GM19455 (cell line): ENCODE data around the gene KRT76.
"Not testable (repeated sequence)": the region's sequence is repeated elsewhere in the genome, so short reads cannot be mapped to it uniquely, and the experiment has no call there.

ENCODE experiments used
- ATAC-seq: cut with Tn5 transposase; IDR thresholded peaks from one replicate; pipeline ENCODE4 v1.9.1; 2021; ENCODE audit not compliant: unreplicated experiment

KRT76 gene

GRCh38 chr12:52797529-52797894 lies 20.4 kb upstream of the KRT76 start:
- ATAC-seq, result no peak

- no peak for ATAC-seq
Observed at GRCh38 chr12:52796839-52797528, 19.8 kb upstream of the KRT76 start.

DNA sequence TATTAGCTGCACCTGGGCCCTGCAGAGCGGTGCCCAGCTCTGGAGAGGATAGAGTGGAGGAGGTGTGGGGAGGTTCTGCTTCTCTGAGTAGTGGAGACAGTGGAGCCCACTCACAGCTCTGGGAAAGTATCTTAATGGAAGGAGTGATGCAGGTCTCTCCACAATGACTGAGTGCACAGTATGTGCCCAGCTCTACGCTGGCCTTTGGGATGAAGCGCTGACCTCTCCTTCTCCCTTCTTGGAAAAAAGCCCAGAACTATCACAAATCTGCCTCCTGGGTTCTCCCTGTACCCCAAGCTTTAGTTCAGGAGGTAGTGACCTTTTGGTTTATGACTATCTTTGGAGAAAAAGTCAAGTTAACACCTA lies 19.3 kb upstream of the KRT76 start:
- no peak for ATAC-seq

GRCh38 chr12:52795694-52796428 lies 18.7 kb upstream of the KRT76 start, which contains the start of gene KRT3:
TSS of gene KRT3 (minus strand) at chr12:52796117. CDS start at chr12:52796042, 75 bp downstream.
- no peak for ATAC-seq

DNA sequence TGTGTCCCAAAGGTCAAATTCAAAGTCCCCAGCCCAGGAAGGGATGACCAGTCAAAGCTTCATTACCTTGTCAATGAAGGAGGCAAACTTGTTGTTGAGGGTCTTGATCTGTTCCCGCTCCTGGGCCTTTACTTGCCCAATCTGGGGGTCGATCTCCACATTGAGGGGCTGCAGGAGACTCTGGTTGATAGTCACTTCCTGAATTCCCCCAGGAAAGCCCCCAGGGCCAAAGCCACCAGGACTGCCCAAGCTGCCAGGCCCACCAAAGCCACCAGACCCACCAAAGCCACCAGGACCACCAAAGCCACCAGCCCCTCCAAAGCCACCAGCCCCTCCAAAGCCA lies 18.2 kb upstream of the KRT76 start:
- ATAC-seq, result not testable (repeated sequence)

- ATAC-seq, result no peak
Observed at GRCh38 chr12:52794479-52795331, 17.6 kb upstream of the KRT76 start.

- no peak for ATAC-seq
Observed at GRCh38 chr12:52792185-52793029, 15.3 kb upstream of the KRT76 start.

GRCh38 chr12:52791271-52792184 lies 14.4 kb upstream of the KRT76 start:
- no peak for ATAC-seq

DNA sequence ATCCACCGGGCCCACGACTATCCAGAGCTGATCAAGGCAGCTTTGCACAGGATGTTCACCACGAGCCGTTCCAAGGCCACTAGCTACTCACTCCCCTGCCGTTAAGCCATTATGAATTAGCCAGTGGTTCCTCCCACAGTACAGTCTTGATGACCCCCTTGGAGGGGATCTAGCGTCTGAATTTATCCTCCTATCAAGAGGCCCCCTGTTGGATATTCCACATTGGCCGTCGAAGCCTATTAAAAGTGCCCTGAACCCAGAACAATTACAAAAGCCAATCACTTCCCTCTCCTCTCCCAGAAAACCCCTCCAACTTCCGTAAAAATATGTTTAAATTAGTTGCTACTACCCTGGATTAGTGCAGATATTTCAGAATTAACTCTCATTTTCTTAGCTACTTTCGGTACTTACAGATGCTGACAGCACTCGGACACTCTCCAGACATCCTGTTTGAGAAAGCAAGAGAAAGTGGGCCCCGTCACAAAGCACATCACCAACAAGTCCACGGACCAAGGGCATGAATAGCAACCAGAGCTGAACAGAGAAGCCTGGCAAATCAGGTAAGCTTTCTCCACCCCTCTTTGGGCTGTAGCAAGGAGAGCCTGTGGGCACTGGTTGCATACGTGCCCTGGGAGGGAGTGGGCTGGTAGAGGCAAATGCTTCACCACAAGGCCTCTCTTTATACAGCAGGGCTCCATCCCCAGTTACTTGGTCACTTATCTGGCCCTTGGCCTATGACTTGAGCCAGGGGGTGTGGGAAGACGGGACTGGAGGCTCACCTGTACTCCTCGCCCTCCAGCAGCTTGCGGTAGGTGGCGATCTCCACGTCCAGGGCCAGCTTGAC lies 13.5 kb upstream of the KRT76 start:
- ATAC-seq, result no peak

- ATAC-seq, result no peak
Observed at GRCh38 chr12:52789637-52790426, 12.7 kb upstream of the KRT76 start.

GRCh38 chr12:52788876-52789636 lies 11.9 kb upstream of the KRT76 start:
- no peak for ATAC-seq

GRCh38 chr12:52788192-52788875 lies 11.2 kb upstream of the KRT76 start:
- no peak for ATAC-seq

DNA sequence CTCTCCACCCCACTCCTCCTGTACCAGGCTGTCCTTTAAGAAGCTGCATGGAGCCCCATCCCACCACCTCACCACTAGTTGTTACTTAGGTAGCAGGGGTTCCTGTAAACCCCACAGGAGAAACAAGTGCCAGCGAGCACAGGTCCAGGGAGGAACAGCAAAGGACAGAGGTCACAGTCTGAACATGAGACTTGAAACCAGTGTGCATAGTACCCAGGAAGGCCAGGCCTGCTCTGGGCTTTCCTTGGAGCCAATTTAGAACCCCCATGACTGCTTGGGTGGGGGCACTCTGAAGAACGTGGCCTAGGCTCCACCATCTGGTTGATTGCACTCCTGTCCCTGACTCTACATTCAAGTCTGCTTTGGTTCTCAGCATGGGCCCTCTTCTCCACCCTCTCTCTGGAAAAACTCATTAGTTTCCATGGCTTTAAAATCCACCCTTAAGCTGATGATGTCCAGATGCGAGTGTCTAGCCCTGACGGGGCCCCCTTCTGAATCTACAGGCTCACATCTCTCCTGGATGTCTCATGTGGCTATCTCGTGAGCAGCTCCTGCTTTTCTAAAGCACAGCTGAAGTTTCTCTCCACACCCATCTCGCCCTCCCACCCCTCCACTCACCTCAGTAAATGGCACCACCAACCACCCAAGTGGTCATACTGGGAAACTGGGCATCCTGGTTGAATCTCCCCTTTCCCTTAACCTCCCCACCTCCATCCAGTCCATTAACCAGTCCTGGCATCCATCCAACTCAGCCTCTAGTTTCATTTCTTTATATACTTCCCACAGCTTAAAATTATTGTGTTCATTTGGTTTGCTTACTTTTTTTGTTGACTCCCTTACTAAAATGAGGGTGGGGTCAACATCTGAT lies 10.4 kb upstream of the KRT76 start:
- no peak for ATAC-seq

- ATAC-seq, result no peak
Observed at GRCh38 chr12:52784909-52785308, 7.8 kb upstream of the KRT76 start.

DNA sequence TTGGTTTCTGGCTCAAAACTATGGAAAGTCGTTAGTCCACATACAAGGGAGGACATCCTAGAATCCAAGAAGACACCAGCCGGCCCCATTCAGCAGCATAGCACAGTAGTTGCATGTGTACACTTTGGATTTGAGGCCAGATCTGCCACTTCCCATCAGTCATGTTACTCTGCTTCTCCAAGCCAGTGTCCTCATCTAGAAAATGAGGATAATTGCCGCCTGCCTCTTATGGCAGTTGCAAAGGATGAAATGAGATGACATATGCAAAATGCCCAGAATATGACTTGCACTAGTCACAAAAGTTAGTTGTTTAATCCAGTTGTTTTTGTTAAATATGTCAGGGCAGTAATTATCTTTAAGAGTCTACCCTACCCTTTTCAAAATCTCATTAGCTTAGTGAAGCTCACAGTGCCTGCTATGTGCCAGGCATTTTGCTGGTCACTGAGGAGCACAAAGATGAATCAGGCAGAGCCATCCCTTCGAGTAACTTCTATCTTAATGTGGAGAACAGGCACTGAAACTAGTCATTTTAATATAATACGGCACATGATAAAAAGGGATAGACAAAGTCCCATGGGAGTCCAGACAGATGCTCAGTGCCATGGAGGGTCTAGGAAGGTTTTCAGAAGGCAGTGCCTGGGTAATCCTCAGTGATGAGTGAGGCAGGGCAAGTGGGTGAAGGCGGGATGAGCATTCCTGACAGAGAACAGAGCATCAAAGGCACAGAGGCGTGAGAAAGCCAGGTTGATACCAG lies 6.6 kb upstream of the KRT76 start:
- no peak for ATAC-seq
